GM18520 (cell line): Measurements from ENCODE around the gene RMND1.
"Not testable (repeated sequence)": the region's sequence is repeated elsewhere in the genome, so short reads cannot be mapped to it uniquely, and the experiment has no call there.

Experiments used
- ATAC-seq: cut with Tn5 transposase; IDR thresholded peaks from one replicate; pipeline ENCODE4 v1.9.1; 2021; ENCODE audit not compliant: unreplicated experiment

Gene RMND1

DNA sequence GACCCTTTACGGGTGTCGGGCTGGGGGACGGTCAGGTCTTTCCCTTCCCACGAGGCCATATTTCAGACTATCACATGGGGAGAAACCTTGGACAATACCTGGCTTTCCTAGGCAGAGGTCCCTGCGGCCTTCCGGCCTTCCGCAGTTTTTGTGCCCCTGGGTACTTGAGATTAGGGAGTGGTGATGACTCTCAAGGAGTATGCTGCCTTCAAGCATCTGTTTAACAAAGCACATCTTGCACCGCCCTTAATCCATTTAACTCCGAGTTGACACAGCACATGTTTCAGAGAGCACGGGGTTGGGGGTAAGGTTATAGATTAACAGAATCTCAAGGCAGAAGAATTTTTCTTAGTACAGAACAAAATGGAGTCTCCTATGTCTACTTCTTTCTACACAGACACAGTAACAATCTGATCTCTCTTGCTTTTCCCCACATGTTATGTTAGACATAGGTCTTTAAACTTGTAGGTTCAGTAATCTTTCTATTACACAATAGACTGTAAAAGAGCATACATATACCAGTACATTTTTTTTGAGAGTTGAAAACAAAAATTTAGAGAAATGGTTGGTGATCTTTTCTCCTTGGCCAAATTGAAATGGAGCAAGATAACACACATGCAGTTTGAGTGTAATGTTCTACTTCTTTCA lies 3.9 kb upstream of the RMND1 start:
- not testable (repeated sequence) for ATAC-seq

DNA sequence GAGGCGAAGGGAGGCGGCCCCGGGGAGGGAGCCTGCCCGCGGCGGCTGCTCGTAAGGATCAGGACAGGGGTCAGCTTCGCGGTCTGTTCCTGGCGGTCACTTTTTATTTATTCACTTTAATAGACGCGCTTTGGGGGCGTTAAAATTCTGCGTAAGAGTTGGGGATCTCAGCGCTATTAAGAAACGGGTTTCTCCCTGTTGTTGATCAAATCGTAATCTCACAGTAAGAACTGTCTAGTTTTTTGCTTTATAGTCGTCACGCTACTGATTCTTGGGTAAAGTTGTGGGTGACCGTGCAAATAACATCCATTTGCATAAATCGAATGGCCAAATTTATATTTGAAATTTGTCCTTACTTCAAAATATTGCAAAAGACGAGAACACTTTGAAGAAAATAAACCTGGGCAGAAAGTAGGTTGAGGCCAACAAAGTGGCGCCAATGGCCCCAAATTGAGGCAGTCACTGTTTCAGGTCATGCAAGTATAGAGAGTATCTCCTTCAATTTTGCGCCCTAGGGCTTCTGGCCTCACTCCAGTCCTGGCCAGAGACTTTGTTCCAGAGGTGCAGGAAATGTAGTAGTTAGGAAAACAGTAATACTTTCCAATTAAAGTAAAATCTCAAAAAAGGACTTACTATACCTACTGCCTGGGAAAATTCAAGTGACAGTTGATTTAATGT lies 963 bp upstream of the RMND1 start:
- ATAC-seq = no peak

DNA sequence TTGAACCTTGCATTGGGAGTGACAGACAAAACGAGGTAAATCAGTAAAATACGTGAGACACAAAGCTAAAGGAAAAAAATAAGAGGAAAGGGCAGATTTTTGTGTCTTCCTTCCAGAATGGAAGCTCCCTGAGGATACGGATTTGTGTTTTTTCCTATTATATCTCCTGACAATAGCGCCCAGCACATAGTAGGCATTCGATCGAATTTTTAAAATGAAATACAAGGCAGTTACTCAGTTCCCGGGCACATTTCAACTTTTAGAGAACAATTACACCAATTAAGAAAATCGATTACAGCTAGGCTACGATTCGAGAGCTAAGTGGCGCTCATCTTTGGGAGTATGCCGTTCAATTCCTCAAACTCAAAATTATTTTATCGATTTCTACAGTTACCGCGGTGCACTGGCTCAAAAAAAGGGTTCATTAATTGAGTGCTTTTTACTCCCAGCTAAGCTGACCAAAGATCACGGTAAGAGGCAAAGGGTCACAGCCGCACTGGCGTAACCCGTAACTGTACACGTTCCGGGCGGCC lies 443 bp downstream of the RMND1 start:
- ATAC-seq = no peak

DNA sequence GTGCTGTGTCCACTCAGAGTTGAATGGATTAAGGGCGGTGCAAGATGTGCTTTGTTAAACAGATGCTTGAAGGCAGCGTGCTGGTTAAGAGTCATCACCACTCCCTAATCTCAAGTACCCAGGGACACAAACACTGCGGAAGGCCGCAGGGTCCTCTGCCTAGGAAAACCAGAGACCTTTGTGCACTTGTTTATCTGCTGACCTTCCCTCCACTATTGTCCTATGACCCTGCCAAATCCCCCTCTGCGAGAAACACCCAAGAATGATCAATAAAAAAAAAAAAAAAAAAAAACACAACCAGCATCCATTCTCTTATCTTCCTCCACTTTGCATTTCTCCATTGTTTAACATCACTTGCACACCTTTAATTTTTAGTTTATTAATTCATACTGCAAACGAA lies 998 bp downstream of the RMND1 start:
- not testable (repeated sequence) for ATAC-seq

DNA sequence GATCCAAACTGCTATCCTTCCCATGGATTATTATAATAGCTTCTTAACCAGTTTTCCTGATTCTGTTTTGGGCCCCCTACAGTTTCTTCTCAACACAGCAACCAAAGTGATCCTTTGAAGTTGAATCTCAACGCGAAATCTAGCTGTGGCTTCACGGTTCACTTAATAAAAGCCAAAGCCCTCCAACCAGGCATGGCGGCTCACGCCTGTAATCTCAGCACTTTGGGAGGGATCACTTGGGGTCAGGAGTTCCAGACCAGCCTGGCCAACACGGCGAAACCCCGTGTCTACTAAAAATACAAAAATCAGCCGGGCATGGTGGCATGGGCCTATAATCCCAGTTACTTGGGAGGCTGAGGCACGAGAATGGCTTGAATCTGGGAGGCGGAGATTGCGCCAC lies 3.3 kb downstream of the RMND1 start:
- no peak for ATAC-seq

DNA sequence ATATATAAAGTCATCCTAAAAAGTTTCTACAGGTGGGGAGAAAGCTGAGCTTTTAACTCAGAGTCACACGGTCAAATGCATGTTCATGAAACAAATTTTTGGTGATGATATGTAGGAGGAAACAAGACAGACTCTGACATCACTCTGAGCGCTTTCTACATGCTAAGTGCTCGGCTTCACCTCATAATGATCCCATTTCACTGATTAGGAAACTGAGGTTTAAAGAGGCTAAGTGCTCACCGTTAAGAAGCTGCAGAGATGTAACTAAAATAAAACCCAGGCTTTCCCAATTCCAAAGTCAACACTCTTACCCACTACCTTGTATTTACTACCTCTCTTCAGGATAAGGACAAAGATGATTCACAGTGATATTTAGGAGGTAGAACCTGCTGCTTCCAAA lies 4.7 kb downstream of the RMND1 start:
- no peak for ATAC-seq

DNA sequence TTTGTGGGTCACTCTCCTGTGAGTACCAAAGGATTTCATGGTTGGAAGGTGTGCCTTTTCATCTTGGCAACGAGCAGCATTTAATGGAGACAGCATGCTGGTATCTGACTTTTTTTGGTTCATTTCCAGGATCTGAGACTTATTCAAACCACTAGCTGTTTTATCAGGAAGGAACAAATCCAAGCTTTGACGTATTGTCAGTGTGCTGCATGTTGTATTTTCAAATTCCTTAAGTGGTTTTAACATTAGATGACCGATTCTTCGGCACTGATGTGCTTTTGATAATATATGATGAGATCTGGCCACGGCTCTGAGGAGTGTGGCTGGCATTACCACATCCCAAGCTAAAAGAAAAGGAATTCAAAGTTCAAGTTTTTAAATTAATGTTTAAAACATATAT lies 6.4 kb downstream of the RMND1 start:
- no peak for ATAC-seq

DNA sequence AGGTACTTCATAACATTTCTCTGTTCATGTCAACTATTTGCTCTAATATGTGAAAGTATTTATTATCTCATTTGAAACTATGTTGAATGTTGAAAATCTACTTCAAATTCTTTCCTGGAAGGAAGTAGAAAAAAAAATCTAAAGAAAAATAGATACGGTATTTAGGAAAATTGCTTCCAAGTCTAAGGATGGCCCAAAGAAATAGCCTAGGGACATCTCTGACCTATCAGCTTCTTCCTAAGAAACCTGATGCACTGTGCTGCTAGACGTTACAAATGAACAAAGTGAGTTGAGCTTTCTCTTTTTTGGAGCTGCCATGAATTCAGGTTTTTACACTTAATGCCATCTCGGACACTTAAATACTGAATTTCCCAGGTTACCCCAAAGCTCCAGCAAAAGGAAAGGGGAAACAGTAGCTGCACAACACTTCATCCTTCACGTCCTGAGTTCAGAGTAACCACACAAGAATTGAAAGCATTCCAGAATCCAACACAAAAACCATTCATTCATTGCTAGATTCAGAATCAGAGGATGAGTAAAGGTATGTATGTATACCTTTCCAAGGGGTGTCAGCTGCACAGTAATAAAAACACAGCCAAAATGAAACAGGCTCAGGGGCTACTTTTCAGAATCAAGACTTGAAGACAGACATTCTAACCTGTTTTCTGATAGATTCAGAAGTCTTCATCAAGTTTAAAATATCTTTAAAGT lies 7.9 kb downstream of the RMND1 start:
- no peak for ATAC-seq

DNA sequence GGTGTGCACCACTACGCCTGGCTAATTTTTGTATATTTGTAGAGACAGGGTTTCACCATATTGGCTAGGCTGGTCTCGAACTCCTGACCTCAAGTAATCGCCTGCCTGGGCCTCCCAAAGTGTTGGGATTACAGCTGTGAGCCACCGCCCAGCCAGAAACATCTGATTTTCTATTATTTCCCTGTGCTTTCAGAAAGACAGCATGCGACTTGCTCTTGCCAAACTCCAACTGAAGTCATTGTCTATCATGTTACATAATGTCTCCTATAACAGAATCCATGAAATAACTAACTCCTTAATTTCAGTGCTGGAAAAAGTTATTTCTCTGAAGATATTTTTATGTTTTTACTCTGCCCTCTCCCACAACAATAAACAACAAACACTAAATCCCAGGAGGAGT lies 8.5 kb downstream of the RMND1 start:
- no peak for ATAC-seq

DNA sequence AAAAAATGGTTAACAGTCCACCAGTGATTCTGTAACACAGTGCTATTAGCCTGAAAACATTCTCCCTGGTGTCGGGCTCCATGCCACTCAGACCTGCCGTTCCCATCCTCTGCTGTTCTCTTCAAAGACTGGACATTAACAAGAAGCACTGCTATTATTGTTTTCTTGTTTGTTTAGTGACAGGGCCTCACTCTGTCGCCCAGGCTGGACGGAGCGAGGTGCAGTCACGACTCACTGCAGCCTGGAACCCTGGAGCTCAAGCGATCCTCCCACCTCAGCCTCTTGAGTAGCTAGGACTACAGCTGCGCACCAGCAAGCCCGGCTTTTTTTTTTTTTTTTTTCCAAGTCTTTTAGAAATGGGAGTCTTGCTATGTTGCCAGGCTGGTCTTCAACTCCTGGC lies 9.6 kb downstream of the RMND1 start:
- ATAC-seq = no peak

DNA sequence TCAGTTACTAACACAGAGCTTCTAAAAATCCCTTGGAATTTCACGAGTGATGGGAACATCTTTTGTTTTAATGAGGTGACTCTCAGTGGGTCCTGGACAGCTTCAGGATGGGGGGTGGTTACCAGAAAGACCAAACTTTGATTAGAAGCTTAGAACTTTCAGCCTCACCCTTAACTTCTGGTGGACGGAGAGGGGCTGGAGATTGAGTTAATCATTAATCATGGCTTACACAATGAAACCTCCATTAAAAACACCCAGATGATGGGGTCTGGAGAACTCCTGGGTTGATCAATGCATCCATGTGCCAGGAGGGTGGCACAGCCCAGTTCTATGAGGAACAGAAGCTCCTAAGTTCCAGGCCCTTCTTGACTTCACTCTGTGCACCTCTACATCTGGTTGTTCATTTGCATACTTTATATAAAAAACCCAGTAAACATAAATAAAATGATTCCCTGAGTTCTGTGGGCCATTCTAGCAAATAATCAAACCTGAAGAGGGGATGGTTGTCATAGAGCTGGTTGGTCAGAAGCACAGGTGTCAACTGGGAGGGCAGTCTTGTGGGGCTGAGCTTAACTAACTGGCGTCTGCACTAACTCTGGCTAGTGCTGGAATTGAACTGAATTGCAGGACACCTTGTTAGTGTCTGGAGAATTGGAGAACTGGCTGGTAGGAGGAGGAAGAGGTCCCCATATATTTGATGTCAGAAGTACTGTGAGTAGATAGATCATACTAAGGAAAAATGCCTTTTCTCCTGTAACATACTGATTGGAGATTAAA lies 10.3 kb downstream of the RMND1 start:
- no peak for ATAC-seq

DNA sequence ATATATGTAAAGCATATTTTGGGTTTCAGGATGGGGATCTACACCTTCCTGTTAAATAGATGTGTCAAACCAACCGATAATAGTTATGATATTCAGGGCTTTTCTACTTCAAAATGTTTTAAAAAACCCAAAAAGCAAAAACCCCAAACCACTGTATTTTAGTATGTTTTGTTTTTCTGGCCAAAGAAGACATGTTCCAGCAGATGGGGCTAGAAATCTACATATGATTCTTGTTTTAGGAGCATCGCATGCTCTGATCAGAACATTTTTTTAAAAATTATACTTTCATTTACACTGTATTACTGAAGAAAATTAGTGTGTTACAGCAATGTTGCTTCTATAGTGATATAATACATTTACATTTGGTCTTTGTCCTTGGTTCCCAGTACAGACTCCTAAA lies 11.0 kb downstream of the RMND1 start:
- ATAC-seq = no peak

DNA sequence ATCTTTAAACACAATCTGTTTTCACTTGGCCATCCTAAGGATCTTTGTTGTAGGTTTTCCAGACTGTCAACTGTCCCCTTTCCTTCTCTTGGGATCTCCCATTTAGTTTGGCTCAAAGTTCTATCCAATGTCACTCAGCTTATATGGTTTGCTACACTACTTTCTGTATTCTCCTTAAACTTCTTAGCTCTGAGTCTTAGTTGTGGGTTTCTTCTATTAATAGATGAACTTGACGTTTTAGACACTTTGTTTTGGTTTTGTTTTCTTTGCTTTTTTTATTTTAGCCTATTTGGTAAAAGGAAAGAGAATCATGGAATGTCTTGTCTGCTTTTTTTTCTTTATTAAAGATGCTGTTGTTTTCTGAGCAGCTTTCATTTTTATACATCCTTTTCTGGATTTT lies 11.4 kb downstream of the RMND1 start:
- ATAC-seq = no peak

DNA sequence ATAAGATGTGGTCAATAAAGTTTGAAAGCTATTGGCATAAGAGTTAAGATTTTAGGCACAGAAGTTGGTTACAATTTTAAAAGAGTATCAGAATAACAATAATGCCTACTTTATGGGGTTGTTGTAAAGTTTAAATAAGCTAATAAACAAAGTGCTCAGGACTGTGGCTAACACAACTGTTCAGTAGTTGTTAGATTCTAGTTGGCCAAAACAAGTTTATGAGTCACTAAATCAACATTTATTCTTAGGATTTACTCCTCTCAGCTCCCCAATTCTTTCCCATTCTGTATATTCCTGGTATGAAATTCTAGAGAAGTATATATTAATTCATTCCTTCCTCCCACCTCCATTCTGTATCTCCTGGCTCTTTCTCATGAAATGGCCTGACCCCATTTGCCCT lies 14.5 kb downstream of the RMND1 start:
- no peak for ATAC-seq

DNA sequence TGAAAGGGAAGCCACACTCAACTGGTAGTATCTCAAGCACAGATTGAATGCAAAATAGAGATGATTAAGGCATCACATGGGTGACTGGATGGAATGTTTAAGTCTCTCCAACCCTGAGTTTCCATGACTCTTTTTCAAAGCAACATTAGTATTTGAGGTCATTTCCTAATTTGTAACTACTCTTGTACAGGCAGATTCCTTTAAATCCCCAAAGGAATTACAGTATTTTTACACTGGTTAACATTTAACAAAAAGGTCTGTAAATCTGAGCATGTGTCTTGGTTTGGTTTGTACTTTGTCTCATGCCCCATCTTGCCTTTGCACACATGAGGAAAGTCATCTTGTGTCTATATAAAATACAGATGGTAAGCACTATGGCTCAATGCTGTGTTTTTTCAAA lies 15.1 kb downstream of the RMND1 start:
- ATAC-seq = no peak

DNA sequence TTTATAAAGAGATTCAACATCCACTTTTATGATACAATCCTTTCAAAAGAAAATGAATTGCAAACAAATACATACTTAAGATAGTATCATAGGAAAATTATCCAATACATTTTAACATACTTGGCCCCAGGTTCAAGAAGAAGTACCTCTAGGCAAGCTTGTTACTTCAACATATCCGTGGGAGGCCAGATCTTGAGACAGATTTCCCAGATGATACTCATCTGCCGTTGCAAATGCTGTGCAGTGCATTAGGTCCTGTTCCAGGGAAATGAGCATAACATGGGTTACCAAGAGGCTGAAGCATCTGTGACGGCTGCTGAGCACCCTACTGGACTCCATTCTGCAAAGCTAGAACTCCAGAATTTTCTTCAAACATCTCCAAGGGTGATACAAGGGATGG lies 15.6 kb downstream of the RMND1 start:
- no peak for ATAC-seq

DNA sequence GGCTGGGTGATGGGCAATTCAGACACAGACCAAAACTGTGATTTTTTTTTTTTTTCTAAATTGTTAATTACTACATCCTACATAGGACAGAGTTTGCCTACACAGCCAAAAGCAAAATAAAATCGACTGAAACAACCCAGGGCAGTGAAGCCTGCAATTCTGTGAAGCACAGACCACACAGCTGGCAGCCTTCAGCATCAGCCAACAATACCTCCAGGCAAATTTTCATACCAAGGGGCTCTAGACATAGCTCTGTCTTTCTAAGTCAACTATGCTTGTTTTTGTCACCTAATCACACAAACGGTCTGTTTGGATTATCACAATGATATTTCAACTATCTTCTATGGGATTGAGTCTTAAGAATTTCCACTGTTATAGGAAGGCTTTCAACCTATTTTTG lies 17.6 kb downstream of the RMND1 start:
- ATAC-seq = no peak

DNA sequence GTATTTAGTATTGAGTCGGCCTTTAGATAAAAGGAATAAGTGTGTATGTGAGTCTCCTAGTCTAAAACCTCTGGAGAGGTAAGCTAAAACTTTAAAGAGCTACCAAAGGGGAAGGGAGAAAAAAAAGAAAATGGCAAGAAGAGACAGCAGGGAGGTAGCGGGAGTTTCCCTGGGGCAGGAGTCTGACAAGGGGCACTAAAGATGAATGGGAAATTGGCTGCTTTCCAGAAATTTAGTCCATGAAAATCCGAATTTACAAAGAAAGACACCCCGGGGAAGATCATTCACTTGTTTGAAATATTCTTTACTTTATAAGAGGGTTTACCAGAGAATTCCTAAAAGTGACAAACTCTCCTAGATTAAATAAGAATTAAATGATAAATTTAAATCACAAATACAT lies 19.3 kb downstream of the RMND1 start:
- no peak for ATAC-seq

DNA sequence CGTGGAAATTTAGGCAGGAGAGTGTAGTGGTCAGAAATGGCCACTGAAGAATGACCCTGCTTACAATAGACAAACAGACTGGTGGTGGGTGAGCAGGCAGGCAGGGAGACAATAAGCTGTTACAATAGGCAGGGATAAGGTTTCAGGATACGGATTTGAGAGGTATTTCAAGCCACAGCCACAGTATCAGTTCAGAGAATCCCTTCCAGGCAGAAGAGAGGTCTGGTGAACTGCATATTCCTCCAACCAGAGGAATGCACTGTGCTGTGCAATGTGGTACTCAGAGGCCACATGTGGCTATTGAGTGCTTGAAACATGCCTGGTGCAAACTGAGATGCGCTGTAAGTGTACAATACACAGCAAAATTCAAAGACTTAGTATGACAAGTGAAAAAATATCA lies 20.6 kb downstream of the RMND1 start:
- no peak for ATAC-seq

DNA sequence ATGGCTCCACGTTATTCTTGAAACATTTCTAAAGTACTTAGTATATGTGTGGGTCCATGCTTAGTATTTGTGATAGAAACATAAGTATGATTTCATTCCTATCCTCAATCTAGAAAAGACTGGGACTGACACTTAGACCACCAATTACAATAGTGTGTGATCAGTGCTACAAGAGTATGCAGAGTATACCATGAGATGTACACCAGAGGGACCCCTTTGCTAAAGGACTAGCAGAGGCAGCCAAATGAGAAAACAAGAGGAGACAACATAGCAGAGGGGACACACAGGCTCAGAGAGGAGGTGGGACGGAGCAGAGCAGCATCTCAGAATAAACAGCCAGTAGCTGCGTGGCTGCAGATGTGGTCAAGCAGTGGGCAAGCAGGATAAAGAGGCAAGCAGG lies 21.0 kb downstream of the RMND1 start:
- no peak for ATAC-seq

DNA sequence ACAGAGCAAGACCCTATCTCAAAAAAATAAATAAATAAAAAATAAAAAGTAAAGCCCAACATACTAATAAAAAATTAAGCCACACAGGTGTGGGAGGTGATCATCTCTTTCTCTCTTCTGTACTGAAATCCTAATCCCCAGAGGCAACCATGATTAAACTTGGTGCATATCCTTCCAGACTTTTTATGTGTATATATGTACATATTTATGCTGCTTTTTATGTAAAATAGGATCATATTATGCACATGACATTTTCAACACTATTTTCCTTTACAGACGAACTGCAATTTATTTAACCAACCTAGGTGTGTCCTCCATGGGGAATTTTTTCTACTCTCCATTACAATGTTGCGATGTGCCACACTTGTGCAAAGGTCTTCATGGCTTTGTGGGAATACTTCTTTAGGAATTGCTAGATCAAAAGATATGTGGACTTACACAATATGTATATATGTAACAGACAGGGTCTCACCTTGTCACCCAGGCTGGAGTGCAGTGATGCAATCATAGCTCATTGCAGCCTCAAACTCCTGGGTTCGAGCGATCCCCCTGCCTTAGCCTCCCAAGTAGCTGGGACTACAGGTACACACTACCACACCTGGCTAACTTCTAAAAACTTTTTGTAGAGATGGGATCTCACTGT lies 23.7 kb downstream of the RMND1 start:
- no peak for ATAC-seq
